H1 (cell line): Measurements from ENCODE around the gene RIPPLY2. TPM values are rescaled to one million over a fixed set of nuclear protein-coding genes. Genes with fewer than 3 reads are reported as not detected.

ENCODE experiments used
- CTCF ChIA-PET: fragments of 300-600 bp; sonication (Branson Sonifier 250); formaldehyde crosslinking; loops from one replicate; lab custom pipeline; 2021; ENCODE audit not compliant: partially characterized antibody; lab: Charles Lee
- POLR2A ChIA-PET: fragments of 300-600 bp; sonication (Branson Sonifier 250); formaldehyde crosslinking; loops from one replicate; lab custom pipeline; 2021; ENCODE audit warnings: inconsistent platforms; ENCODE audit not compliant: partially characterized antibody; lab: Charles Lee
- DNase-seq, 2 experiments: peaks; one replicate each; pipeline versions ENCODE4 v3.0.0 to v3.0.0-alpha.2; 2010 to 2022; ENCODE audit warnings: low spot score in 2 of 2, low read depth in 1 of 2, mixed read lengths in 1 of 2
- FAIRE-seq: peaks from 2 replicates; lab custom pipeline; 2011; peaks lifted over from hg19 to GRCh38; lab: Jason Lieb, UNC
- H2AFZ ChIP-seq: 2 replicates; pipeline ENCODE4 v1.8.1; 2012; ENCODE audit warnings: low read length, inconsistent platforms
- H2AK5ac ChIP-seq: 2 replicates; pipeline ENCODE4 v1.6.1; 2013; ENCODE audit warnings: low read depth, low read length
- H2BK120ac ChIP-seq: replicated peaks from 2 replicates; pipeline ENCODE3; 2013; ENCODE audit warnings: low read depth, low read length, inconsistent platforms
- H2BK12ac ChIP-seq: 2 replicates; pipeline ENCODE4 v1.6.1; 2013; ENCODE audit warnings: low read depth, low read length
- H2BK15ac ChIP-seq: 2 replicates; pipeline ENCODE4 v1.6.1; 2013; ENCODE audit warnings: low read length
- H2BK20ac ChIP-seq: 2 replicates; pipeline ENCODE4 v1.6.1; 2013; ENCODE audit warnings: low read length
- H2BK5ac ChIP-seq: 2 replicates; pipeline ENCODE4 v1.6.1; 2013; ENCODE audit warnings: low read depth, low read length
- H3K14ac ChIP-seq: 2 replicates; pipeline ENCODE4 v1.6.1; 2013; ENCODE audit warnings: inconsistent platforms; ENCODE audit not compliant: insufficient read length
- H3K18ac ChIP-seq: 2 replicates; pipeline ENCODE4 v1.6.1; 2013; ENCODE audit warnings: low read length; ENCODE audit errors: extremely low read depth
- H3K23ac ChIP-seq: 2 replicates; pipeline ENCODE4 v1.6.1; 2013; ENCODE audit warnings: inconsistent platforms; ENCODE audit not compliant: insufficient read length
- H3K23me2 ChIP-seq: 2 replicates; pipeline ENCODE4 v1.6.1; 2013; ENCODE audit warnings: low read depth, low read length
- H3K27ac ChIP-seq: 2 replicates; pipeline ENCODE4 v1.6.1; 2011; ENCODE audit warnings: low read depth, low read length, inconsistent platforms
- H3K27me3 ChIP-seq, 4 experiments: replicated peaks in 1 of 4; 1 replicate in 1 of 4; 2 replicates in 3 of 4; pipeline versions ENCODE4 v1.6.1 to v1.8.1; 2011 to 2013; ENCODE audit warnings: low read length in 3 of 4, mild to moderate bottlenecking in 3 of 4, inconsistent platforms in 2 of 4, mixed read lengths in 2 of 4, moderate library complexity in 1 of 4; ENCODE audit not compliant: control insufficient read depth in 3 of 4, insufficient read depth in 3 of 4; ENCODE audit errors: extremely low read depth in 1 of 4
- H3K36me3 ChIP-seq, 4 experiments: 2 replicates each; pipeline versions ENCODE4 v1.6.1 to v1.8.1; 2011 to 2013; ENCODE audit warnings: mild to moderate bottlenecking in 4 of 4, low read length in 3 of 4, moderate library complexity in 2 of 4, control low read depth in 1 of 4, inconsistent platforms in 1 of 4; ENCODE audit not compliant: insufficient read depth in 4 of 4, control insufficient read depth in 2 of 4
- H3K4ac ChIP-seq: replicated peaks from 2 replicates; pipeline ENCODE3; 2013; ENCODE audit warnings: low read length, low read depth, mixed read lengths, inconsistent platforms; ENCODE audit not compliant: insufficient read length
- H3K4me1 ChIP-seq, 4 experiments: replicated peaks in 1 of 4; 1 replicate in 1 of 4; 2 replicates in 3 of 4; pipeline versions ENCODE4 v1.6.1 to v1.8.1; 2011 to 2013; ENCODE audit warnings: low read length in 3 of 4, inconsistent platforms in 2 of 4, mixed read lengths in 1 of 4; ENCODE audit not compliant: insufficient read depth in 4 of 4, control insufficient read depth in 3 of 4
- H3K4me2 ChIP-seq, 2 experiments: 2 replicates each; pipeline versions ENCODE4 v1.6.1 to v1.8.1; 2011 to 2013; ENCODE audit warnings: low read depth in 2 of 2, low read length in 2 of 2, control low read depth in 1 of 2, inconsistent platforms in 1 of 2, mild to moderate bottlenecking in 1 of 2; ENCODE audit not compliant: insufficient read depth in 1 of 2
- H3K4me3 ChIP-seq, 4 experiments: fragments of 200-600, 300-600 bp in 1 of 4; sonication (generic), shearing (Covaris generic), sonication (Bioruptor Twin) in 1 of 4; 2 replicates each; pipeline versions ENCODE4 v1.5.1 to v1.8.1; 2011 to 2016; ENCODE audit warnings: low read length in 4 of 4, low read depth in 3 of 4, control low read depth in 2 of 4, inconsistent platforms in 2 of 4, mild to moderate bottlenecking in 2 of 4, mixed read lengths in 1 of 4, moderate library complexity in 1 of 4; ENCODE audit not compliant: insufficient read depth in 2 of 4; ENCODE audit errors: extremely low read depth in 1 of 4
- H3K56ac ChIP-seq: replicated peaks from 2 replicates; pipeline ENCODE3; 2013; ENCODE audit warnings: low read depth, mild to moderate bottlenecking, mixed read lengths, low read length, inconsistent platforms; ENCODE audit not compliant: insufficient read length
- H3K79me1 ChIP-seq: 2 replicates; pipeline ENCODE4 v1.6.1; 2013; ENCODE audit warnings: low read depth, low read length, control low read depth
- H3K79me2 ChIP-seq, 2 experiments: 2 replicates each; pipeline versions ENCODE4 v1.6.1 to v1.8.1; 2012 to 2013; ENCODE audit warnings: low read length in 2 of 2, mild to moderate bottlenecking in 2 of 2, inconsistent platforms in 1 of 2; ENCODE audit not compliant: insufficient read depth in 2 of 2, control insufficient read depth in 1 of 2
- H3K9ac ChIP-seq, 4 experiments: replicated peaks in 1 of 4; 1 replicate in 1 of 4; 2 replicates in 3 of 4; pipeline versions ENCODE4 v1.6.1 to v1.8.1; 2011 to 2013; ENCODE audit warnings: low read depth in 3 of 4, low read length in 3 of 4, control low read depth in 2 of 4, mild to moderate bottlenecking in 2 of 4, moderate library complexity in 2 of 4, inconsistent platforms in 1 of 4; ENCODE audit errors: extremely low read depth in 1 of 4
- H3K9me3 ChIP-seq, 2 experiments: 2 replicates each; pipeline versions ENCODE4 v1.6.1 to v1.8.1; 2012 to 2013; ENCODE audit warnings: mild to moderate bottlenecking in 2 of 2, moderate library complexity in 2 of 2, control low read depth in 1 of 2, inconsistent platforms in 1 of 2, low read depth in 1 of 2, low read length in 1 of 2, mixed read lengths in 1 of 2; ENCODE audit not compliant: insufficient read depth in 2 of 2
- H4K20me1 ChIP-seq, 2 experiments: replicated peaks in 1 of 2; 2 replicates each; pipeline versions ENCODE3 to v1.8.1; 2011 to 2013; ENCODE audit warnings: inconsistent platforms in 2 of 2, low read length in 2 of 2, mild to moderate bottlenecking in 1 of 2; ENCODE audit not compliant: insufficient read depth in 2 of 2, control insufficient read depth in 1 of 2
- H4K5ac ChIP-seq: 2 replicates; pipeline ENCODE4 v1.6.1; 2013; ENCODE audit warnings: low read length, low read depth, mixed read lengths, inconsistent platforms; ENCODE audit not compliant: insufficient read length
- H4K8ac ChIP-seq: 2 replicates; pipeline ENCODE4 v1.8.0; 2013; ENCODE audit warnings: mild to moderate bottlenecking, moderate library complexity, low read length, inconsistent platforms; ENCODE audit not compliant: insufficient read depth; ENCODE audit errors: extremely low read depth
- H4K91ac ChIP-seq: replicated peaks from 2 replicates; pipeline ENCODE3; 2013; ENCODE audit warnings: low read length, mixed read lengths, inconsistent platforms; ENCODE audit not compliant: insufficient read length
- ASH2L ChIP-seq: fragments of 200-600, 300-600 bp; sonication (generic); IDR thresholded peaks from one replicate; pipeline ENCODE4 v1.7.1; 2017; ENCODE audit warnings: low read length
- CBX8 ChIP-seq: fragments of 300-800, 300-1000 bp; sonication (generic); IDR thresholded peaks from 2 replicates; pipeline ENCODE4 v1.7.1; 2016; ENCODE audit warnings: low read depth, low read length, borderline replicate concordance
- MAFK ChIP-seq: IDR thresholded peaks from 2 replicates; pipeline ENCODE4 v1.6.1; 2012; ENCODE audit warnings: low read depth, mild to moderate bottlenecking, improper control_type of control experiment, low read length
- POLR2A ChIP-seq, 2 experiments: IDR thresholded peaks; 1 replicate in 1 of 2; 2 replicates in 1 of 2; pipeline ENCODE4 v1.6.1; 2011; ENCODE audit warnings: low read depth in 2 of 2, low read length in 2 of 2, mild to moderate bottlenecking in 2 of 2; ENCODE audit errors: control extremely low read depth in 1 of 2
- SAP30 ChIP-seq: fragments of 300-600 bp; sonication (generic); IDR thresholded peaks from 2 replicates; pipeline ENCODE4 v1.7.1; 2012; ENCODE audit warnings: low read length, moderate library complexity, mild to moderate bottlenecking, inconsistent platforms; ENCODE audit not compliant: insufficient read depth, insufficient replicate concordance
- SUZ12 ChIP-seq: fragments of 200-600 bp; sonication (generic); IDR thresholded peaks from 2 replicates; pipeline ENCODE4 v1.6.1; 2012; ENCODE audit warnings: mild to moderate bottlenecking, inconsistent platforms, low read length, moderate library complexity, mixed read lengths
- WGBS, 2 experiments: shearing (Covaris generic) in 1 of 2; methylation state at CpG; one replicate each; pipeline versions ENCODE4 v1.1.6 to v1.1.7; 2013 to 2015; ENCODE audit warnings: low lambda C conversion rate in 2 of 2, mixed read lengths in 2 of 2, inconsistent platforms in 1 of 2, low coverage in 1 of 2, missing lambda C conversion rate in 1 of 2; ENCODE audit not compliant: insufficient replicate concordance in 2 of 2, insufficient coverage in 1 of 2, insufficient read length in 1 of 2; ENCODE audit errors: extremely low coverage in 1 of 2, missing lambda C conversion rate in 1 of 2; 5-methylcytosine and 5-hydroxymethylcytosine counted together
- polyA plus RNA-seq, 7 experiments: library from polyadenylated mRNA; depleted of rRNA in 3 of 7; stranded (reverse) in 5 of 7; unstranded in 2 of 7; fragments of >200 nt in 5 of 7; fragments of 200-250 nt in 2 of 7; gene quantifications; 1 replicate in 5 of 7; 2 replicates in 1 of 7; 4 replicates in 1 of 7; pipeline versions ENCODE4 v1.2.1 to v1.2.3, GENCODE V29; 2011 to 2013; ENCODE audit warnings: missing spikeins in 2 of 7, mixed read lengths in 2 of 7
- total RNA-seq: library from RNA; stranded (reverse); fragmentation: NEBNext Ultra II Directional; extraction: Animal tissue kit (Norgen Biotek cat#: 25700); gene quantifications from 2 replicates; pipeline ENCODE4 v1.2.1, GENCODE V29; 2021

Gene RIPPLY2
- total and polyA plus RNA-seq, 2 of the 8 experiments (the other 6 are each of a cell fraction or from before 2014, with no cell fraction given), result 0.74 to 1.5 TPM

DNA sequence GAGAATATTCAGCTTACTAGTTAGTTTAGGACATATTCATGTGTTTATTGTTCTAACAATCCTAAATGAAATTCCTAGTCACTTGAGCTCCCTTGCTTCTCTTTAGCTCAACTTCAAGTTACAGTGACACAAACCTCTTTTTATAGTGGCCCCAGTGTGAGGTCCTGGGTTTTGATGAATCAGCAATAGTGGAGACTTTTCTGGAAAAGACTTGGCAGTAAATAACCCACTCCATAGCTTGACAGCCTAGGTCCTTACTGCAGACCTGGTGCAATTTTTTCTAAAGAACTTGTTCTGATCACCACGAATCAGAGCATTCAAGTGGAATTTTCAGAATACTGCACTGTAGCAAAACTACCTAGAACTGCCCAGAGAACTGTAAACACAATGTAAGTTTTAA lies 6.9 kb upstream of the RIPPLY2 start:
- no peak overlapping the region for H3K27ac ChIP-seq
- no peak overlapping the region for H2BK15ac ChIP-seq
- no peak overlapping the region for H3K14ac ChIP-seq
- no peaks in the 10 kb centered on the region for H4K20me1 ChIP-seq
- CTCF ChIA-PET, result interaction anchor here (0.8 to 1.2 kb wide), 2 partner anchors 15 to 381 kb away, joined by 3 read pairs; partner anchors contain the start of gene CEP162
- no peak for FAIRE-seq
- H3K56ac ChIP-seq, result no peak overlapping the region
- POLR2A ChIA-PET, result no interaction called here
- no peak overlapping the region for H4K91ac ChIP-seq
- no peaks in the 10 kb centered on the region for H3K79me2 ChIP-seq
- H4K5ac ChIP-seq, result no peak overlapping the region
- no peak for DNase-seq
- H3K23me2 ChIP-seq, result no peaks in the 10 kb centered on the region
- H3K4me1 ChIP-seq, result no peaks in the 10 kb centered on the region
- H3K36me3 ChIP-seq, result no peaks in the 10 kb centered on the region
- WGBS, 2 experiments, result 73% methylated on average over 1 of the region's 1 CpG; no CpG with 5 or more reads in 1 of the 2 experiments
- H3K4me3 ChIP-seq, result no peak overlapping the region
- H2BK20ac ChIP-seq, result no peak overlapping the region
- TF ChIP-seq SAP30 (no peak), CBX8 (no peak), ASH2L (no peak), SUZ12 (no peak), POLR2A (IDR thresholded peaks at IDR 0.05; ENCODE audit: control extremely low read depth in 1 of 2, low read depth in 2 of 2, low read length in 2 of 2) (no peak), MAFK (peak; percentile 82)
- no peak overlapping the region for H2BK5ac ChIP-seq
- no peak overlapping the region for H3K18ac ChIP-seq
- no peak overlapping the region for H2AK5ac ChIP-seq
- H3K27me3 ChIP-seq, result no peaks in the 10 kb centered on the region
- no peak overlapping the region for H2BK120ac ChIP-seq
- no peak overlapping the region for H3K4ac ChIP-seq
- H2AFZ ChIP-seq, result peak overlapping the region; percentile 19; the same call in 1 of the 2 replicates
- no peak overlapping the region for H2BK12ac ChIP-seq
- H3K9me3 ChIP-seq, result peaks cover 2 to 4% of the 10 kb centered on the region in 2 experiments; a peak in 3 of 4 replicates
- H3K79me1 ChIP-seq, result no peaks in the 10 kb centered on the region
- H3K23ac ChIP-seq, result no peak overlapping the region
- no peak overlapping the region for H3K9ac ChIP-seq
- H3K4me2 ChIP-seq, result no peak overlapping the region
- no peak overlapping the region for H4K8ac ChIP-seq
